Mammary epithelial cell (primary cell): ENCODE data around the gene NFKBIE.

Source experiments
- CTCF ChIP-seq, 2 donors: IDR thresholded peaks in 1 of 2; conservative IDR thresholded peaks in 1 of 2; 2 replicates each; pipeline ENCODE4 v1.5.1; 2011 to 2012; ENCODE audit warnings: inconsistent platforms in 2 of 2, low read length in 2 of 2, mild to moderate bottlenecking in 2 of 2, control low read depth in 1 of 2, low read depth in 1 of 2; ENCODE audit not compliant: insufficient read depth in 1 of 2; ENCODE audit errors: extremely low read depth in 1 of 2
- EZH2 ChIP-seq: IDR thresholded peaks from 2 replicates; pipeline ENCODE4 v1.6.1; 2012; ENCODE audit warnings: low read length, inconsistent platforms, borderline replicate concordance

GRCh38 chr6:44306710-44307109, 41.4 kb upstream of the NFKBIE start:
- TF ChIP-seq CTCF (conservative IDR thresholded peaks at IDR 0.05 in 1 of 2, IDR thresholded peaks at IDR 0.05 in 1 of 2; ENCODE audit: extremely low read depth in 1 of 2, insufficient read depth in 1 of 2, low read depth in 1 of 2, low read length in 2 of 2) = no peak
- TF ChIP-seq EZH2 = no peak
